Stimulated activated naive CD8-positive, alpha-beta T cell treated with anti-CD3 and anti-CD28 coated beads, Interleukin-15, Interleukin-2, amounts not matched to agents 100 ng/mL and 50 ng/mL, for 24 hours (primary cell): Measurements from ENCODE around the gene PLAAT4.
"Not testable (repeated sequence)": the region's sequence is repeated elsewhere in the genome, so short reads cannot be mapped to it uniquely, and the experiment has no call there.

ENCODE experiments used
- H3K27ac Mint-ChIP-seq: one replicate; pipeline ENCODE4 v1.8.0; 2021; ENCODE audit warnings: mild to moderate bottlenecking, mixed read lengths
- H3K27me3 Mint-ChIP-seq: one replicate; pipeline ENCODE4 v1.8.0; 2021; ENCODE audit warnings: mixed read lengths
- H3K36me3 Mint-ChIP-seq: one replicate; pipeline ENCODE4 v1.8.0; 2021; ENCODE audit warnings: low read depth, mixed read lengths
- H3K4me1 Mint-ChIP-seq: one replicate; pipeline ENCODE4 v1.8.0; 2021; ENCODE audit warnings: low read depth, mixed read lengths
- H3K4me3 Mint-ChIP-seq: one replicate; pipeline ENCODE4 v1.8.0; 2021; ENCODE audit warnings: mild to moderate bottlenecking, mixed read lengths
- H3K9me3 Mint-ChIP-seq: one replicate; pipeline ENCODE4 v1.8.0; 2021; ENCODE audit warnings: mixed read lengths

Gene PLAAT4

GRCh38 chr11:63564056-63564774 is 27.6 kb downstream of the PLAAT4 start:
- no peak overlapping the region for H3K4me3 Mint-ChIP-seq
- H3K27ac Mint-ChIP-seq = no peak overlapping the region
- H3K36me3 Mint-ChIP-seq = no peaks in the 10 kb centered on the region
- no peaks in the 10 kb centered on the region for H3K9me3 Mint-ChIP-seq
- H3K4me1 Mint-ChIP-seq = peaks cover 70% of the 10 kb centered on the region
- H3K27me3 Mint-ChIP-seq = no peaks in the 10 kb centered on the region

DNA sequence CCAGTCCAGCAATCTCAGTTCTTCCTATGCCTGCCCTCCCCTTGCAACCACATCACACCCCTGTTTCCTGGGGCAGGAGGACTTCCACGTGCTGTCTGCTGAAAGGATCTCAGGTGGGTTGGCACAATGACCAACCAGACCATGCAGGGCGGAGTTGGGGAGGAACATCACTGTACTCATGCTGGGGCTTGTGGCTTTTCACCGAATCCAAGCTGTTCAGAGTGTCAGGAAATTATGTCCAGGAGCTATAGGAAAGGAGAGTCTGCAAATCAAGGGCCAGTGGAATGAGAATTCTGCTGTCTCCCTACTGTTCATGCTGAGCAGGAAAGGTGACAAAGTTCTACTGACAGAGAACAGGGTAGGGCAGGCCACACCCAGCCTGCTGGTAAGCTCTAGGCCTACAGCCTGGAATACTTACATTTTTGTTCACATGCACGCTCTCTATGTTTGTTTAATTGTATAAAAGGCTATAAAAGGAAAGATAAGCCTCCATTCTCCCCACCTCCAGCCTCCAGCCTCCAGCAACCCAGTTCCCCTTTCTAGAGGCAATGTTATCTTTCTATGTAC is 28.3 kb downstream of the PLAAT4 start:
- Mint-ChIP-seq H3K27me3 (no peaks in the 10 kb centered on the region), H3K9me3 (no peaks in the 10 kb centered on the region), H3K27ac (peak overlapping the region; percentile 65), H3K4me3 (no peak overlapping the region), H3K4me1 (peaks cover 68% of the 10 kb centered on the region), H3K36me3 (no peaks in the 10 kb centered on the region)

- Mint-ChIP-seq H3K4me3 (peak overlapping the region; percentile 44), H3K27ac (peak overlapping the region; percentile 92), H3K27me3 (no peaks in the 10 kb centered on the region), H3K9me3 (no peaks in the 10 kb centered on the region), H3K4me1 (peaks cover 52% of the 10 kb centered on the region), H3K36me3 (no peaks in the 10 kb centered on the region)
Observed at GRCh38 chr11:63567044-63567840, 30.6 kb downstream of the PLAAT4 start.

GRCh38 chr11:63569570-63569969 is 33.0 kb downstream of the PLAAT4 start:
- no peaks in the 10 kb centered on the region for H3K9me3 Mint-ChIP-seq
- H3K4me3 Mint-ChIP-seq = no peak overlapping the region
- no peak overlapping the region for H3K27ac Mint-ChIP-seq
- H3K4me1 Mint-ChIP-seq = peaks cover 52% of the 10 kb centered on the region
- H3K27me3 Mint-ChIP-seq = no peaks in the 10 kb centered on the region
- no peaks in the 10 kb centered on the region for H3K36me3 Mint-ChIP-seq

- peak overlapping the region; percentile 29 for H3K27ac Mint-ChIP-seq
- no peaks in the 10 kb centered on the region for H3K36me3 Mint-ChIP-seq
- H3K4me1 Mint-ChIP-seq = peaks cover 37% of the 10 kb centered on the region
- no peaks in the 10 kb centered on the region for H3K9me3 Mint-ChIP-seq
- H3K4me3 Mint-ChIP-seq = no peak overlapping the region
- no peaks in the 10 kb centered on the region for H3K27me3 Mint-ChIP-seq
Observed at GRCh38 chr11:63572026-63572688, 35.5 kb downstream of the PLAAT4 start.

GRCh38 chr11:63573881-63574855 is 37.6 kb downstream of the PLAAT4 start:
- peaks cover 3% of the 10 kb centered on the region for H3K36me3 Mint-ChIP-seq

GRCh38 chr11:63574856-63575602 is 38.4 kb downstream of the PLAAT4 start:
- Mint-ChIP-seq H3K9me3 (no peaks in the 10 kb centered on the region), H3K27me3 (no peaks in the 10 kb centered on the region), H3K4me3 (peak overlapping the region; percentile 79), H3K27ac (peak overlapping the region; percentile 84), H3K36me3 (peaks cover 3% of the 10 kb centered on the region), H3K4me1 (peaks cover 27% of the 10 kb centered on the region)

More at GRCh38 chr11:63573881-63574855, 37.6 kb downstream of the PLAAT4 start:
- Mint-ChIP-seq H3K27me3 (no peaks in the 10 kb centered on the region), H3K27ac (peak overlapping the region; percentile 84), H3K9me3 (no peaks in the 10 kb centered on the region), H3K4me3 (peak overlapping the region; percentile 79), H3K4me1 (peaks cover 27% of the 10 kb centered on the region)

- not testable (repeated sequence) for H3K4me3 Mint-ChIP-seq, H3K27ac Mint-ChIP-seq, H3K27me3 Mint-ChIP-seq
- peaks cover 19% of the 10 kb centered on the region for H3K36me3 Mint-ChIP-seq
- peaks cover 32% of the 10 kb centered on the region for H3K4me1 Mint-ChIP-seq
- peaks cover 21% of the 10 kb centered on the region for H3K9me3 Mint-ChIP-seq
Observed at GRCh38 chr11:63578882-63579281, 42.3 kb downstream of the PLAAT4 start.

DNA sequence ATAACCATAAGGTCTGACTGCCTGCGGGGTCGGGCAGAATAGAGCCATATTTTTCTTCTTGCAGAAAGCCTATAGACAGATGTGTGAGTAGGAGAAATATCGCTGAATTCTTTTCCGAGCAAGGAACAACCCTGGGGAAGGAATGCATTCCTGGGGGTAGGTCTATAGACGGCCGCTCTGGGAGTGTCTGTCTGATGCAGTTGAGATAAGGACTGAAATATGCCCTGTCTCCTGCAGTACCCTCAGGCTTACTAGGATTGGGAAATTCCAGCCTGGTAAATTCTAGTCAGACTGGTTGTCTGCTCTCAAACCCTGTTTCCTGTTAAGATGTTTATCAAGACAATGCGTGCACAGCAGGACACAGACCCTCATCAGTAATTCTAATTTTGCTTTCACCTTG is 44.6 kb downstream of the PLAAT4 start:
- H3K36me3 Mint-ChIP-seq = peaks cover 19% of the 10 kb centered on the region
- H3K4me3 Mint-ChIP-seq = not testable (repeated sequence)
- H3K4me1 Mint-ChIP-seq = peaks cover 17% of the 10 kb centered on the region

DNA sequence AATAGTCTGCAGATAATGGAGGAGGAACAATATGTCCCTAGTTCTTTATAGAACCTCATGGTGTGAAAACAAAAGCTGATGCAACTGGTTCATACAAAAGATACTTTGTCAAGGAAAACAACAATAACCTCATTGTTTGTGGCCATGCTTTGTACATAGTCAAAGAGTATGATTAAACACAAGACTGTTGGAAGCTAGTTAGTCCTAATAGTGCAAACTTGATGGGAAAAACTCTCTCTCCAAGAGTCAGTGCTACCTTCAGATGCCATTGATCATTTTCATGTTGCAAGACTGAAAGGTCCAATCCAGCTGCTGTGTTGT is 46.7 kb downstream of the PLAAT4 start:
- Mint-ChIP-seq H3K36me3 (peaks cover 17% of the 10 kb centered on the region), H3K4me1 (peaks cover 17% of the 10 kb centered on the region), H3K27me3 (no peaks in the 10 kb centered on the region), H3K27ac (no peak overlapping the region), H3K9me3 (peaks cover 21% of the 10 kb centered on the region), H3K4me3 (no peak overlapping the region)

More for the DNA sequence above, 44.6 kb downstream of the PLAAT4 start:
- H3K9me3 Mint-ChIP-seq = peaks cover 21% of the 10 kb centered on the region
- not testable (repeated sequence) for H3K27me3 Mint-ChIP-seq, H3K27ac Mint-ChIP-seq

DNA sequence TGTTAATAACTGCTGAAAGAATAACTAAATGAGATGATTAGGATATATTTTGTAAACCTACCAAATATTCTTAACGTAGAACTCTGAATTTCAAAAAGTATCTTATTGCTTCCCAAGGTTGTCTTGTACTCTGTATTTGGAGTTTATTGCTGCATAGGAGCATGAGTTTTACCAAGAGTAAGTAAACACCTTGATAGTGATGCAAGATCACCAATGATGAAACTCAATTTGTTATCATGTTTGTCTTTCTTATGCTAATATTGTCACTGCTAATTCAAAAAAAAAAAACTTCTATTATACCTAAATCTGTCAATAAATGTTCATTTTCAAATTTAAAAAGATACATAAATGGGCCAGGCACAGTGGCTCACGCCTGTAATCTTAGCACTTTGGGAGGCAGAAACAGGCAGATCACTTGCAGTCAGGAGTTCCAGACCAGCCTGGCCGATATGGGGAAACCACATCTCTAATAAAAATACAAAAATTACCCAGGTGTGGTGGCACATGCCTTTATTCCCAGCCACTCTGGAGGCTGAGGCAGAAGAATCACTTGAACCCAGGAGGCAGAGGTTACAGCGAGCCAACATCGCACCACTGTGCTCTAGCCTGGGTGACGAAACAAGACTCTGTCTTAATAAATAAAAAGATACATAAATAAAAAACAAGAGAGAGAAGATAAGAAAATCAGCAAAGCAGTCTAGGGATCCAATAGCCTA is 50.0 kb downstream of the PLAAT4 start:
- H3K4me1 Mint-ChIP-seq = peaks cover 15% of the 10 kb centered on the region
- H3K27ac Mint-ChIP-seq = no peak overlapping the region
- H3K4me3 Mint-ChIP-seq = no peak overlapping the region
- H3K27me3 Mint-ChIP-seq = no peaks in the 10 kb centered on the region
- H3K36me3 Mint-ChIP-seq = peaks cover 11% of the 10 kb centered on the region
- H3K9me3 Mint-ChIP-seq = peaks cover 10% of the 10 kb centered on the region

- Mint-ChIP-seq H3K27me3 (no peaks in the 10 kb centered on the region), H3K36me3 (peaks cover 5% of the 10 kb centered on the region), H3K27ac (no peak overlapping the region), H3K9me3 (no peaks in the 10 kb centered on the region), H3K4me3 (no peak overlapping the region), H3K4me1 (no peaks in the 10 kb centered on the region)
Observed at GRCh38 chr11:63589000-63589399, 52.4 kb downstream of the PLAAT4 start.
